ENCODE data around the gene OAF. TPM values are rescaled to one million over a fixed set of nuclear protein-coding genes. Genes with fewer than 3 reads are reported as not detected.
"Not testable (repeated sequence)": the region's sequence is repeated elsewhere in the genome, so short reads cannot be mapped to it uniquely, and the experiment has no call there.

The OAF gene
- total RNA-seq, 1 donor from 2014 or later, result 39.4 TPM

GRCh38 chr11:120271672-120272071 is 60.8 kb downstream of the OAF start:
- H3K4me3 ChIP-seq (ENCODE audit: low read depth, low read length), result no peak overlapping the region
- DNase-seq (ENCODE audit: low read depth), result no peak
- TF ChIP-seq CTCF (conservative IDR thresholded peaks at IDR 0.05; ENCODE audit: low read depth, low read length), result no peak

GRCh38 chr11:120272303-120272702 is 61.5 kb downstream of the OAF start:
- no peak for TF ChIP-seq CTCF (conservative IDR thresholded peaks at IDR 0.05; ENCODE audit: low read depth, low read length)
- no peak for DNase-seq (ENCODE audit: low read depth)
- no peak overlapping the region for H3K4me3 ChIP-seq (ENCODE audit: low read depth, low read length)

GRCh38 chr11:120273432-120273831 is 62.6 kb downstream of the OAF start:
- peak; percentile 64 for DNase-seq (ENCODE audit: low read depth)
- no peak overlapping the region for H3K4me3 ChIP-seq (ENCODE audit: low read depth, low read length)
- TF ChIP-seq CTCF (conservative IDR thresholded peaks at IDR 0.05; ENCODE audit: low read depth, low read length), result no peak

- H3K4me3 ChIP-seq (ENCODE audit: low read depth, low read length); DNase-seq (ENCODE audit: low read depth): not testable (repeated sequence)
These were observed 63.1 kb downstream of the OAF start for GRCh38 chr11:120273956-120274355.

- no peak for DNase-seq (ENCODE audit: low read depth)
- H3K4me3 ChIP-seq (ENCODE audit: low read depth, low read length), result no peak overlapping the region
- no peak for TF ChIP-seq CTCF (conservative IDR thresholded peaks at IDR 0.05; ENCODE audit: low read depth, low read length)
These were observed 68.7 kb downstream of the OAF start for GRCh38 chr11:120279502-120279901.

Other genes starting within 250 kb of the OAF start
- gene TRIM29, start 72.9 kb upstream of the OAF start, total RNA-seq, result 0.22 TPM in 1 of 2 replicates, not detected in the other
- 0.58 and 1.4 TPM in 2 replicates for gene POU2F3, start 29.1 kb downstream of the OAF start, total RNA-seq
- 4.7 and 23.1 TPM in 2 replicates for gene TLCD5, start 114.3 kb downstream of the OAF start, total RNA-seq
- 29.4 and 36.5 TPM in 2 replicates for gene ARHGEF12, start 125.4 kb downstream of the OAF start, total RNA-seq

All from epithelial cell of proximal tubule (primary cell).